H1 (cell line): ENCODE measurements around the gene USH2A. TPM values are rescaled to one million over a fixed set of nuclear protein-coding genes. Genes with fewer than 3 reads are reported as not detected.

Experiments used
- POU5F1 ChIP-seq: IDR thresholded peaks from 2 replicates; pipeline ENCODE4 v1.6.1; 2011; ENCODE audit warnings: low read depth, mild to moderate bottlenecking, low read length, moderate library complexity
- polyA plus RNA-seq, 7 experiments: library from polyadenylated mRNA; depleted of rRNA in 3 of 7; stranded (reverse) in 5 of 7; unstranded in 2 of 7; fragments of >200 nt in 5 of 7; fragments of 200-250 nt in 2 of 7; gene quantifications; 1 replicate in 5 of 7; 2 replicates in 1 of 7; 4 replicates in 1 of 7; pipeline versions ENCODE4 v1.2.1 to v1.2.3, GENCODE V29; 2011 to 2013; ENCODE audit warnings: missing spikeins in 2 of 7, mixed read lengths in 2 of 7
- total RNA-seq: library from RNA; stranded (reverse); fragmentation: NEBNext Ultra II Directional; extraction: Animal tissue kit (Norgen Biotek cat#: 25700); gene quantifications from 2 replicates; pipeline ENCODE4 v1.2.1, GENCODE V29; 2021
- TF ChIP-seq, protein P1 (sequence below): IDR thresholded peaks from 2 replicates; pipeline ENCODE4 v1.6.1; 2012; ENCODE audit warnings: low read length, inconsistent platforms

The USH2A gene
- total and polyA plus RNA-seq, 2 of the 8 experiments (the other 6 are each of a cell fraction or from before 2014, with no cell fraction given) = 0.02 to 0.17 TPM

DNA sequence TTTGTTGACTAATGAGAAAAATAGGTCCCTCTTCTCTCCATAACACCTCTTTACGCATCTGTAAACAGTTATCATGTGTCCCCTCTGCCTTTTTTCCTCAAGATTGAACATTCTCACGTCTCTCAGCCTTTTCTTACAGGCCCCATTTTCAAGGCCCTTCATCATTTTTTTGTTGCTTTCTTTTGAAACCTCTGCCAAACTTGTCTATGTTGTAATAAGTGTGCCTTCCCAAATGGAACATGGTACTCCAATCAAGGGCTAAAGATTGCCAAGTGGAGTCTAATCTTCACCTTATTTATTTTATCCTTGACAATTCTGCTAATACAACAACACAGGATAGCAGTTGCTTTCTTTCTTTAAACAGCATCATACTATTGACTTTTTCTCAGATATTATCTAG, 280.3 kb downstream of the USH2A start (continued):
- TF ChIP-seq, protein P1, sequence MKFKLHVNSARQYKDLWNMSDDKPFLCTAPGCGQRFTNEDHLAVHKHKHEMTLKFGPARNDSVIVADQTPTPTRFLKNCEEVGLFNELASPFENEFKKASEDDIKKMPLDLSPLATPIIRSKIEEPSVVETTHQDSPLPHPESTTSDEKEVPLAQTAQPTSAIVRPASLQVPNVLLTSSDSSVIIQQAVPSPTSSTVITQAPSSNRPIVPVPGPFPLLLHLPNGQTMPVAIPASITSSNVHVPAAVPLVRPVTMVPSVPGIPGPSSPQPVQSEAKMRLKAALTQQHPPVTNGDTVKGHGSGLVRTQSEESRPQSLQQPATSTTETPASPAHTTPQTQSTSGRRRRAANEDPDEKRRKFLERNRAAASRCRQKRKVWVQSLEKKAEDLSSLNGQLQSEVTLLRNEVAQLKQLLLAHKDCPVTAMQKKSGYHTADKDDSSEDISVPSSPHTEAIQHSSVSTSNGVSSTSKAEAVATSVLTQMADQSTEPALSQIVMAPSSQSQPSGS = no peak
- no peak for TF ChIP-seq POU5F1
